ENCODE measurements around the gene AFMID.
"Not testable (repeated sequence)": the region's sequence is repeated elsewhere in the genome, so short reads cannot be mapped to it uniquely, and the experiment has no call there.

AFMID gene

GRCh38 chr17:78166416-78166815 lies 20.7 kb upstream of the AFMID start:
- Histone ChIP-seq H3K9me3 (no peaks in the 10 kb centered on the region), H3K36me3 (peaks cover 0 to 15% (median 6%) of the 10 kb centered on the region in 3 donors), H3K4me3 (no peak overlapping the region), H3K27ac (no peak overlapping the region), H3K27me3 (no peaks in the 10 kb centered on the region), H3K4me1 (peaks cover 0 to 25% (median 15%) of the 10 kb centered on the region in 4 donors)
- no peak for DNase-seq
- no peak for TF ChIP-seq CTCF (IDR thresholded peaks at IDR 0.05)
- intact Hi-C loops (cut with DNase I; ENCODE audit: low total_unique reads) = no loop called here

DNA sequence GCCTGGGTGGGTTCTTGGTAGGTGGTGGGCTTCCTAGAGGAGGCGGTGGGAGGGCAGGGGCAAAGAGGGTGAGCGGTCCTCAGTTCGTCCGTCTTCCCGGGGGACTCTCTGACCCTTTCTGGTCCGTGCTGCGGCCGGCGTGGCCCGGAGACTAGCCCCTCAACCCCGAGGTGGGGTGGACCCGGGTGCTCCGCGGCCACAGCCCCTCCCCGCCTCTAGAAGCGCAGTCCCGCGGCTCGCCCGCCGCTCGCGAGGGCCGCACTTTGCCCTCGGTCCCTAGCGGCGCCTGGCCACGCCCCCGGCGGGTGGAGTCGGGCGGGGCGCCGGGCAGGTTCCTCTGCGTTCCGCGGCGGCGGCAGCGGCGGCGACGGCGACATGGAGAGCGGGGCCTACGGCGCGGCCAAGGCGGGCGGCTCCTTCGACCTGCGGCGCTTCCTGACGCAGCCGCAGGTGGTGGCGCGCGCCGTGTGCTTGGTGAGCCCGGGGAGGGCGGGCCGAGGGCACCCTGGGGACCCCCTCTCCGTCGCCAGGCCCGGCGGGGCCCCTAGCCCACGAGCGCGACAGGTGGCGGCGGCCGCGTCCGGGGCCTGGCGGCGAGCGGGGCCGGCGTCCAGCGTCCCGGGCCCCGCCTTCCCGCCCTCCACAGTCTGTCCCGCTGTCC lies 18.8 kb upstream of the AFMID start, which contains the start of gene SYNGR2:
TSS of gene SYNGR2 (plus strand) at position 340 of the 661 bp plus-strand sequence. CDS start at position 376, 36 bp downstream.
- intact Hi-C loops (cut with DNase I; ENCODE audit: low total_unique reads) = no loop called here
- no peaks in the 10 kb centered on the region for H3K27me3 ChIP-seq
- peaks cover 0 to 41% (median 30%) of the 10 kb centered on the region in 4 donors for H3K4me1 ChIP-seq
- peak within 1 kb of the TSS; percentile 80 to 96 for H3K4me3 ChIP-seq
- H3K9me3 ChIP-seq = no peaks in the 10 kb centered on the region
- peak in 1 of 2 experiments; percentile 12 for TF ChIP-seq CTCF (IDR thresholded peaks at IDR 0.05)
- H3K27ac ChIP-seq = peak within 1 kb of the TSS; percentile 92 to 94
- DNase-seq = peak; percentile 72 to 89
- H3K36me3 ChIP-seq = peaks cover 5 to 30% (median 8%) of the 10 kb centered on the region in 3 donors

GRCh38 chr17:78168903-78169793 lies 18.0 kb upstream of the AFMID start:
- peaks cover 0 to 48% (median 34%) of the 10 kb centered on the region in 4 donors for H3K4me1 ChIP-seq
- no peak for TF ChIP-seq CTCF (IDR thresholded peaks at IDR 0.05)
- H3K36me3 ChIP-seq = peaks cover 5 to 30% (median 8%) of the 10 kb centered on the region in 3 donors
- peak overlapping the region; percentile 92 to 94 for H3K27ac ChIP-seq
- H3K27me3 ChIP-seq = no peaks in the 10 kb centered on the region
- H3K9me3 ChIP-seq = no peaks in the 10 kb centered on the region
- H3K4me3 ChIP-seq = peak overlapping the region; percentile 80 to 96
- intact Hi-C loops (cut with DNase I; ENCODE audit: low total_unique reads) = no loop called here
- peak; percentile 61 to 87 for DNase-seq

GRCh38 chr17:78170692-78171590 lies 16.2 kb upstream of the AFMID start:
- TF ChIP-seq CTCF (IDR thresholded peaks at IDR 0.05) = no peak
- Histone ChIP-seq H3K4me3 (no peak overlapping the region), H3K27ac (peak overlapping the region in 1 of 2 donors; percentile 73), H3K4me1 (peaks cover 11 to 66% (median 50%) of the 10 kb centered on the region in 4 donors), H3K36me3 (peaks cover 5 to 30% (median 8%) of the 10 kb centered on the region in 3 donors), H3K27me3 (no peaks in the 10 kb centered on the region), H3K9me3 (no peaks in the 10 kb centered on the region)
- DNase-seq = no peak
- intact Hi-C loops (cut with DNase I; ENCODE audit: low total_unique reads) = no loop called here

DNA sequence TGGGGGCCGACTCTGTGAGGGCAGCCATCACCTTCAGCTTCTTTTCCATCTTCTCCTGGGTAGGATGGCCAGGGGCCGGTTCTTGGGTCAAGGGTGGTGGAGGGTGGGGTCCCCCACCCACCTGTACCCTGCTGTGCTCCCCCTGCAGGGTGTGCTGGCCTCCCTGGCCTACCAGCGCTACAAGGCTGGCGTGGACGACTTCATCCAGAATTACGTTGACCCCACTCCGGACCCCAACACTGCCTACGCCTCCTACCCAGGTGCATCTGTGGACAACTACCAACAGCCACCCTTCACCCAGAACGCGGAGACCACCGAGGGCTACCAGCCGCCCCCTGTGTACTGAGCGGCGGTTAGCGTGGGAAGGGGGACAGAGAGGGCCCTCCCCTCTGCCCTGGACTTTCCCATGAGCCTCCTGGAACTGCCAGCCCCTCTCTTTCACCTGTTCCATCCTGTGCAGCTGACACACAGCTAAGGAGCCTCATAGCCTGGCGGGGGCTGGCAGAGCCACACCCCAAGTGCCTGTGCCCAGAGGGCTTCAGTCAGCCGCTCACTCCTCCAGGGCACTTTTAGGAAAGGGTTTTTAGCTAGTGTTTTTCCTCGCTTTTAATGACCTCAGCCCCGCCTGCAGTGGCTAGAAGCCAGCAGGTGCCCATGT lies 15.4 kb upstream of the AFMID start:
- H3K4me3 ChIP-seq; H3K27me3 ChIP-seq; intact Hi-C loops (cut with DNase I; ENCODE audit: low total_unique reads); DNase-seq; H3K9me3 ChIP-seq: not testable (repeated sequence)
- Histone ChIP-seq H3K4me1 (peaks cover 11 to 73% (median 57%) of the 10 kb centered on the region in 4 donors), H3K27ac (peak overlapping the region; percentile 71 to 73), H3K36me3 (peaks cover 5 to 30% (median 8%) of the 10 kb centered on the region in 3 donors)

Measured in tibial artery (tissue), 4 donors.